Ishikawa (cell line): ENCODE data around the gene DSCAML1.

Source experiments
- CREB1 ChIP-seq: IDR thresholded peaks from 2 replicates; pipeline ENCODE4 v1.6.1; 2012; ENCODE audit warnings: low read depth
- EGR1 ChIP-seq: IDR thresholded peaks from 2 replicates; pipeline ENCODE4 v1.6.1; 2012
- TCF12 ChIP-seq: IDR thresholded peaks from 2 replicates; pipeline ENCODE4 v1.6.1; 2012; ENCODE audit warnings: low read depth
- YY1 ChIP-seq: IDR thresholded peaks from 2 replicates; pipeline ENCODE4 v1.6.1; 2012; ENCODE audit warnings: low read depth
- ZBTB7A ChIP-seq: IDR thresholded peaks from 2 replicates; pipeline ENCODE4 v1.6.1; 2012; ENCODE audit warnings: low read depth
- TF ChIP-seq, protein P1 (sequence below): IDR thresholded peaks from 2 replicates; pipeline ENCODE4 v1.6.1; 2012; ENCODE audit warnings: low read depth, mild to moderate bottlenecking

DNA sequence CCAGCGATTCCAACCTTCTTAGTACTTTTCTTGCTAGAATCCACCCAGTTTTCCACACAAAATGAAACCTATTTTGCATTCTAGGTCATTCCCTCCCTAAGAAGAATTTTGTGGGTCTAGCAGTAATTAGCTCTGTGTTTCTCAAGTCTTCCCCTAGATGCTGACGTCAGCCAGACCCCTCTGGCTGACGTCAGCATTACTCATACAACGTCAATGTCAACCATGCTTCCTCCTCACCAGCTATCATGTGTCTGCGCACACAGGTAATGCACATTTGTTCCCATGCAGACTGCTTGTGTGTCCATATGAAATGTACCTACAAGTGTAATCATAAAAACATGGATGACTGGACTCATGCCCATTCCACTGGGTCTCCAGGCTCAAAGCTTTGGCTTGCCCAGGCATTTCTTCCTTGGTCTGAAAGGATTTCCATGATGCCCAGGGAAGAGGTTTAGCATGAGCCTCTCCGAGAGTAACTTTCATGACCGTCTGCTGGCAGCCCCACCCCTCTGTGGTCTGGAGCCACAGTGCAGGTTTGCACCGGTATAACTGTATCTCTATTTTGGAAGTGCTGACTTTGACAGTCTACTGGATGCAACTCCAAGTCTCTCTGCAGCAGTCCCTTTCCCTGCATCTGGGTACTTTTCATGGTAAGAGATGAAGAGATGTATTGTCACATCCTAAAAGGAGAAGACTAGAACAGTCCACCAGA lies 58.6 kb downstream of the DSCAML1 start:
- TF ChIP-seq ZBTB7A (no peak), CREB1 (no peak), YY1 (no peak), TCF12 (no peak), EGR1 (no peak)
- TF ChIP-seq, protein P1, sequence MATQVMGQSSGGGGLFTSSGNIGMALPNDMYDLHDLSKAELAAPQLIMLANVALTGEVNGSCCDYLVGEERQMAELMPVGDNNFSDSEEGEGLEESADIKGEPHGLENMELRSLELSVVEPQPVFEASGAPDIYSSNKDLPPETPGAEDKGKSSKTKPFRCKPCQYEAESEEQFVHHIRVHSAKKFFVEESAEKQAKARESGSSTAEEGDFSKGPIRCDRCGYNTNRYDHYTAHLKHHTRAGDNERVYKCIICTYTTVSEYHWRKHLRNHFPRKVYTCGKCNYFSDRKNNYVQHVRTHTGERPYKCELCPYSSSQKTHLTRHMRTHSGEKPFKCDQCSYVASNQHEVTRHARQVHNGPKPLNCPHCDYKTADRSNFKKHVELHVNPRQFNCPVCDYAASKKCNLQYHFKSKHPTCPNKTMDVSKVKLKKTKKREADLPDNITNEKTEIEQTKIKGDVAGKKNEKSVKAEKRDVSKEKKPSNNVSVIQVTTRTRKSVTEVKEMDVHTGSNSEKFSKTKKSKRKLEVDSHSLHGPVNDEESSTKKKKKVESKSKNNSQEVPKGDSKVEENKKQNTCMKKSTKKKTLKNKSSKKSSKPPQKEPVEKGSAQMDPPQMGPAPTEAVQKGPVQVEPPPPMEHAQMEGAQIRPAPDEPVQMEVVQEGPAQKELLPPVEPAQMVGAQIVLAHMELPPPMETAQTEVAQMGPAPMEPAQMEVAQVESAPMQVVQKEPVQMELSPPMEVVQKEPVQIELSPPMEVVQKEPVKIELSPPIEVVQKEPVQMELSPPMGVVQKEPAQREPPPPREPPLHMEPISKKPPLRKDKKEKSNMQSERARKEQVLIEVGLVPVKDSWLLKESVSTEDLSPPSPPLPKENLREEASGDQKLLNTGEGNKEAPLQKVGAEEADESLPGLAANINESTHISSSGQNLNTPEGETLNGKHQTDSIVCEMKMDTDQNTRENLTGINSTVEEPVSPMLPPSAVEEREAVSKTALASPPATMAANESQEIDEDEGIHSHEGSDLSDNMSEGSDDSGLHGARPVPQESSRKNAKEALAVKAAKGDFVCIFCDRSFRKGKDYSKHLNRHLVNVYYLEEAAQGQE, result no peak
